ENCODE data around the gene HOXD4. TPM values are rescaled to one million over a fixed set of nuclear protein-coding genes. Genes with fewer than 3 reads are reported as not detected.

Gene HOXD4
- total and polyA plus RNA-seq, 9 donors = 2.2 to 8.1 (median 3.6) TPM

- no peak overlapping the region for H3K27ac ChIP-seq (ENCODE audit: low read length)
- no peaks in the 10 kb centered on the region for H3K9me3 ChIP-seq (replicated peaks; ENCODE audit: control insufficient read depth, low read depth, low read length)
- WGBS (ENCODE audit: insufficient coverage) = no CpG with 5 or more reads among the region's 2 CpGs
- H3K4me3 ChIP-seq (ENCODE audit: low read length) = no peak overlapping the region
- peaks cover 62% of the 10 kb centered on the region for H3K27me3 ChIP-seq (ENCODE audit: control insufficient read depth, insufficient read depth, low read length)
- H3K4me1 ChIP-seq (ENCODE audit: control insufficient read depth, insufficient read depth, low read length) = peaks cover 25% of the 10 kb centered on the region
- DNase-seq = no peak
- no peaks in the 10 kb centered on the region for H3K36me3 ChIP-seq (ENCODE audit: control insufficient read depth, insufficient read depth, low read length)
Observed at GRCh38 chr2:176142281-176142680, 9.1 kb upstream of the HOXD4 start.

DNA sequence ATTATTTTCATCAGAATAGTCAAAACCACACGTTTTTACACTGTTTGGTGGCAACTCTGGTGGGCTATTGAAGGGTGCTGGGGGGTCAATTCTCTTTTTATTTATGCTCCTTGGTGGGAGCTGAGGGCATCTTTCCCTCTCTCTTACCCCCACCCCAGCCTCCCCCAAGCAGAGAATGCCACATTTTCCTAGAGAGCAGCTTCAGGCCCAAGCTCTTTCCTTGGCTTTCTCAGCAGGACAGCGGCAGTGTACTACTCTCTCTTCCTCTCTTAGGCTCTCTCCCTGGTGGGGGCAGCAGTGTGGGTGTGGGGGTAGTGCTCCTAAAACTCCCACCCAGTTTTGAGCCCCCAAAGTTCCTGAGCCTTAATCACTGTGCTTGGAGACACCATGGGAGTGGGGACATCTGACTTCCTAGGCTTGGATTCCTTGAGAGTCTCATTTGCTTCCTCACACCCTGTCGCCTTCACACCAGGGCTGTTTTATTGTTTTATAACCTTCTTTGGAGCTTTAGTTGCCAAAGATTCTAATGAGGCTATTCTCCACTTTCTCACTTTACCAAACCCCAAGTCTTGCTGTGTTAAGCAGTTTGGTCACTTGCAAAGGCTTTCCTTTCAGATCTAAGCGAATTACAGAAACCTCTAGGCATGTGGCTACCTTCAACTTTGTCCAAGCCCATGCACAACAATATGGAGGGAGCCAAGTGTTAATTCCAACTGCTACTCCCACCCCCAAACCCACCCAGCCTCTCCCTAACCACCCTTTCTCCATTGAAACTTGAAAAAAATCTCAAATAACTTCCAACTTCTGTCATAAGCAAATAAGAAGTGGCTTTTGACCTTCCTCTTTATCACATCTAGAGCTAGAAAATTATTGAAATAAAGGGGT lies 6.0 kb upstream of the HOXD4 start:
- Histone ChIP-seq H3K9me3 (replicated peaks; ENCODE audit: control insufficient read depth, low read depth, low read length) (no peaks in the 10 kb centered on the region), H3K27ac (ENCODE audit: low read length) (no peak overlapping the region), H3K4me3 (ENCODE audit: low read length) (no peak overlapping the region), H3K27me3 (ENCODE audit: control insufficient read depth, insufficient read depth, low read length) (peaks cover 69% of the 10 kb centered on the region), H3K36me3 (ENCODE audit: control insufficient read depth, insufficient read depth, low read length) (peaks cover 1% of the 10 kb centered on the region), H3K4me1 (ENCODE audit: control insufficient read depth, insufficient read depth, low read length) (peaks cover 8% of the 10 kb centered on the region)
- DNase-seq = no peak
- WGBS (ENCODE audit: insufficient coverage) = 71% methylated on average over 1 of the region's 4 CpGs

DNA sequence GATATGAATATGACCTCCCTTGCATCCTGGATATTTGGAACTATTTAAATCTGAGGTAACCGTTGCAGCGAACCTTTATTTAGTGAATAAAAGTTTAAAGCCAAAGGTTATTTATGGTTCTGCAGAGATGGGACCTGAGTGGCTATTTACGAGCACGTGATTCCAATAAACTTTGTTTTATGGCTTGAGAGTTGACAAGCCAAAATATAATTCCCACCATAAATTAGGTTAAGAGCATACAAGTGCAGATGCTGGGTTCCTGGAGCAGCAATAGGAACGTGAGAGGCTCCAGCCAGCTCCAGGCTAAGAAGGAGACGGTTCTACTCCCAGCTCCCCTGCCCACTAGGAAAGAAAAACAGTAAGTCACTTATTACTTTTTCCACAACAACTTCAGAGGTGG lies 5.2 kb upstream of the HOXD4 start:
- 0% methylated on average over 1 of the region's 6 CpGs for WGBS (ENCODE audit: insufficient coverage)
- no peak overlapping the region for H3K4me3 ChIP-seq (ENCODE audit: low read length)
- DNase-seq = no peak
- peaks cover 69% of the 10 kb centered on the region for H3K27me3 ChIP-seq (ENCODE audit: control insufficient read depth, insufficient read depth, low read length)
- no peak overlapping the region for H3K27ac ChIP-seq (ENCODE audit: low read length)
- peaks cover under 1% of the 10 kb centered on the region for H3K4me1 ChIP-seq (ENCODE audit: control insufficient read depth, insufficient read depth, low read length)
- H3K9me3 ChIP-seq (replicated peaks; ENCODE audit: control insufficient read depth, low read depth, low read length) = no peaks in the 10 kb centered on the region
- peaks cover 5% of the 10 kb centered on the region for H3K36me3 ChIP-seq (ENCODE audit: control insufficient read depth, insufficient read depth, low read length)

DNA sequence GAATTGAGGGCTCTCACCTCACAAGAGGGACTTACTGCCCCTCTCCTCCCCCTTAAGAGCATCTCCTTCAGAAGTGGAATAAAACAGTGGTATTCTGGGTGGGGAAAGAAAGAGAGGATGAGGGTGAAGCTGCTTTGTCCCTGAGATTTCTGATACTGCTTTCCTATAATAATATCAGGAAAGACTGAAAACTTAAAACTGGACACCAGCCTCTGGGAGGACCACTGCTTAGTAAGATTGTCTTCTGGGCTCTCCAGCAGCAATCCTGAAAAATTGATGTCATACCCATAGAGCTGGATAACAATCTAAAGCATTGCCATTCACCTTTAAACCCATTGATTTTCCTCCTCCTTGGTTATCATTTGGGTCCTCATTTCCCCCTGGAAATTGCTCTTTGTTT lies 4.7 kb upstream of the HOXD4 start:
- Histone ChIP-seq H3K4me1 (ENCODE audit: control insufficient read depth, insufficient read depth, low read length) (no peaks in the 10 kb centered on the region), H3K27me3 (ENCODE audit: control insufficient read depth, insufficient read depth, low read length) (peaks cover 73% of the 10 kb centered on the region), H3K27ac (ENCODE audit: low read length) (no peak overlapping the region), H3K9me3 (replicated peaks; ENCODE audit: control insufficient read depth, low read depth, low read length) (no peaks in the 10 kb centered on the region), H3K36me3 (ENCODE audit: control insufficient read depth, insufficient read depth, low read length) (peaks cover 5% of the 10 kb centered on the region), H3K4me3 (ENCODE audit: low read length) (no peak overlapping the region)
- no peak for DNase-seq

DNA sequence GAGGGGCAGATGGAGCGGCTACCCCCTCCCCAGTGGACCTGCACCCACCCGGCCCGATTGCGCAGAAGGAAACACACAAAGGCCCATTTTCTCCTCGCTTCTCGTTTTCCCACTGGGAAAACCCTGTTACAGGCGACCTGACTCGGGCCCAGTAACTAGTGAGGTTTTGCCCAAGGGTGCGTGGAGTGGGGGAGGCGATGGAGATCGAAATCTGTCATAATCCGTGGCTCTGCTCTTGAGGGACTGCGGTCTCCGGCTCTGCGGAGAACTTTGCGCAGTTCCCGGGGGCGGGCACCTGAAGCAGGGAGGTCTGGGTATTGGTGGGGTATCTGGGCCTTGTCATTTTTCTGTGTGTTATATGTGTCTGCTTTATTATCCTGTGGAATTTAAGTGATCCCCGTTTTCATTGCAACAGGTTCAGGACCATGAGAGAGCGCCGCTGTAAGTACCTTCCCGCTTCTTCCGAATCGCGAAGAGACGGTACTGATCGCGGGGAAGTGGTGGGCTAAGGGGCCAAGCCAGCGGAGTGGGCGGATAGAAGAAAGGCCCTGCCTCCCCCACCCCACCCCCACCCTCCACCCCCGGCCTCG lies 4.0 kb upstream of the HOXD4 start:
- WGBS (ENCODE audit: insufficient coverage) = 72% methylated on average over 12 of the region's 32 CpGs
- peaks cover 79% of the 10 kb centered on the region for H3K27me3 ChIP-seq (ENCODE audit: control insufficient read depth, insufficient read depth, low read length)

DNA sequence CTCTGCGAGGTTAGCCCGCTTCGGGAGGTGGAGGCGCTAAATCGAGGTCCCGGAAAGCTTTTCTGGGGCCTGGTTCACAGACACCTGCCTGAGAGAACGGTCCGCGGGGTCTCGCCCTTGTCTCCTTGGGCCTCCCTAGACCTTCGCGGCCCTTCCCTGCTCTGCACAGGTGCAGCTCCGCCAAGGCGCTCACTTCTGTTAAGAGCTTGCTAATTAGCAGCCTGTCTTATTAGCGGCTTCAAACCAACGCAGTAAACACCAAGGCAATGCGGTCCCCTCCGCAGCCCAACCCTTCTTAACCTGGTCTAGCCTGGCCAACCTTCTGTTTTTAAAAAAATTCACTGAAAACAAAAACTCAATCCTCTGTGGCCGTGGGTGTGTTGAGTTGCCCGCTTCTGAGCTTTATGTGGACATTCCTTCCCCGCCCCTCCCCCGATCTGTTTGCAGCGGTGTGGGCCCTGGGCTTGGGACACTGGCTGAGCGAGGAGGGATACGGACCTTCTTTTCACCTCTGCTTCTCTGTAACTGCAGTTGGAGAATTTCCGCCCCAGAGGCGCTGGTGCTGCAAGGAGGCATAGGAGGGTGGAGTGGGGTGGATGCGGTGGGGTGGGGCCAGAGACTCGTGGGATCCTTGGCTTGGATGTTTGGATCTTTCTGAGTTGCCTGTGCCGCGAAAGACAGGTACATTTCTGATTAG lies 3.4 kb upstream of the HOXD4 start:
- 54% methylated on average over 25 of the region's 31 CpGs for WGBS (ENCODE audit: insufficient coverage)
- Histone ChIP-seq H3K9me3 (replicated peaks; ENCODE audit: control insufficient read depth, low read depth, low read length) (no peaks in the 10 kb centered on the region), H3K27ac (ENCODE audit: low read length) (no peak overlapping the region), H3K36me3 (ENCODE audit: control insufficient read depth, insufficient read depth, low read length) (peaks cover 10% of the 10 kb centered on the region), H3K27me3 (ENCODE audit: control insufficient read depth, insufficient read depth, low read length) (peaks cover 82% of the 10 kb centered on the region), H3K4me1 (ENCODE audit: control insufficient read depth, insufficient read depth, low read length) (no peaks in the 10 kb centered on the region), H3K4me3 (ENCODE audit: low read length) (no peak overlapping the region)
- DNase-seq = no peak

More for the DNA sequence above, 4.0 kb upstream of the HOXD4 start:
- Histone ChIP-seq H3K4me1 (ENCODE audit: control insufficient read depth, insufficient read depth, low read length) (no peaks in the 10 kb centered on the region), H3K4me3 (ENCODE audit: low read length) (no peak overlapping the region), H3K36me3 (ENCODE audit: control insufficient read depth, insufficient read depth, low read length) (peaks cover 5% of the 10 kb centered on the region), H3K27ac (ENCODE audit: low read length) (no peak overlapping the region), H3K9me3 (replicated peaks; ENCODE audit: control insufficient read depth, low read depth, low read length) (no peaks in the 10 kb centered on the region)
- DNase-seq = no peak

GRCh38 chr2:176148751-176149421 lies 2.5 kb upstream of the HOXD4 start:
- no peaks in the 10 kb centered on the region for H3K4me1 ChIP-seq (ENCODE audit: control insufficient read depth, insufficient read depth, low read length)
- DNase-seq = no peak
- H3K27me3 ChIP-seq (ENCODE audit: control insufficient read depth, insufficient read depth, low read length) = peaks cover 80% of the 10 kb centered on the region
- no peak overlapping the region for H3K27ac ChIP-seq (ENCODE audit: low read length)
- H3K36me3 ChIP-seq (ENCODE audit: control insufficient read depth, insufficient read depth, low read length) = peaks cover 18% of the 10 kb centered on the region
- 66% methylated on average over 8 of the region's 11 CpGs for WGBS (ENCODE audit: insufficient coverage)
- H3K9me3 ChIP-seq (replicated peaks; ENCODE audit: control insufficient read depth, low read depth, low read length) = no peaks in the 10 kb centered on the region
- H3K4me3 ChIP-seq (ENCODE audit: low read length) = no peak overlapping the region

DNA sequence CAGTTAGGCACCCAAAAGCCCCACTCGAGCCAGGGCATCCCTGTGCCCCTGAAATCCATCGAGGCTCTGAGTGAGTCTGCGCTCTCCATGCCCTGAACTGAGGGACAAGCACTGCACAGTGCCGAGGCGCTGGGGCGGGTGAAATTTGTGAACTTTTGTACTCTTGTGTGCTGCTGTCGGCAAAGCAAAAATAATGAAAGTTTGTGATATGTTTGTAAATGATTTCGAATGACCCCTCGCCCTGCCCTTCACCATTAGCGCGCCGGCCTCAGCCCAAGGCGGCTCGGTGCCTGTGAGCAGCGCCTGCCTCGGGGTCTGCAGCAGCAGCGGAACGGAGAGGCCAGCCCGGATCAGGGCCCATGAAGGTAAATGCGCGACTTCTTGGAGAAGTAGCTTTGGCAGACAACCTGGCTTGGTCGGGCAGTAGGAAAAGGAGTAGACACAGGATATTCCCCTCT lies 1.8 kb upstream of the HOXD4 start:
- no peaks in the 10 kb centered on the region for H3K4me1 ChIP-seq (ENCODE audit: control insufficient read depth, insufficient read depth, low read length)
- H3K27ac ChIP-seq (ENCODE audit: low read length) = no peak overlapping the region
- no peaks in the 10 kb centered on the region for H3K9me3 ChIP-seq (replicated peaks; ENCODE audit: control insufficient read depth, low read depth, low read length)
- peaks cover 19% of the 10 kb centered on the region for H3K36me3 ChIP-seq (ENCODE audit: control insufficient read depth, insufficient read depth, low read length)
- H3K4me3 ChIP-seq (ENCODE audit: low read length) = no peak overlapping the region
- peaks cover 81% of the 10 kb centered on the region for H3K27me3 ChIP-seq (ENCODE audit: control insufficient read depth, insufficient read depth, low read length)
- 68% methylated on average over 19 of the region's 22 CpGs for WGBS (ENCODE audit: insufficient coverage)
- no peak for DNase-seq

DNA sequence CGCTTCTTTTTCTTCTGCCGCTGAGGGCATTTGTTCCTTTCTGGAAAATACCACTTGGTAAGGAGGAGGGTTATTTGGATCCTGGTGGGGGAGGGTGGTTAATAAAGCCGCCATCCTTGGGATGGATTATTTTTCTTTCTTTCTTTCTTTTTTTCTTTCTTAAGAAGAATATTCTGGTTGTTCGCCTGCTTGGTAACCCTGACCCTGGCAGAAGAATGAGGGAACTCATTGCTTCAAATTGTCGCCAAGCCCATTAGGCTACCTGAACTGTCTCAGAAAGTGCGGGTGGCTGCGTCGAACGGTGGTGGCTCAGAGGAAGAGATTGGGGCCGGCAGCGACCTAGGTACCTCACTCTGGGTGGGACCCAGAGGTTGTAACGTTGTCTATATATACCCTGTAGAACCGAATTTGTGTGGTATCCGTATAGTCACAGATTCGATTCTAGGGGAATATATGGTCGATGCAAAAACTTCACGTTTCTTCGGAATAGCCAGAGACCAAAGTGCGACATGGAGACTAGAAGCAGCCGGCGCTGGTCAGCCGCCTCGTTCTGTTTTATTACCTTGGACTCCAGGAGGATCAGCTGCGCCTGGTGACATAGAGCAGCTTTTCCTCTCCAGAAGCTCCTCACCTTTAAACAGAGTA lies 1.3 kb upstream of the HOXD4 start:
- H3K36me3 ChIP-seq (ENCODE audit: control insufficient read depth, insufficient read depth, low read length) = peaks cover 20% of the 10 kb centered on the region
- H3K4me1 ChIP-seq (ENCODE audit: control insufficient read depth, insufficient read depth, low read length) = no peaks in the 10 kb centered on the region
- H3K27me3 ChIP-seq (ENCODE audit: control insufficient read depth, insufficient read depth, low read length) = peaks cover 82% of the 10 kb centered on the region
- 67% methylated on average over 14 of the region's 24 CpGs for WGBS (ENCODE audit: insufficient coverage)
- DNase-seq = no peak
- no peak overlapping the region for H3K27ac ChIP-seq (ENCODE audit: low read length)
- no peaks in the 10 kb centered on the region for H3K9me3 ChIP-seq (replicated peaks; ENCODE audit: control insufficient read depth, low read depth, low read length)
- no peak overlapping the region for H3K4me3 ChIP-seq (ENCODE audit: low read length)
